Fibroblast of lung (primary cell): ENCODE results near the gene CSF1R. TPM values are rescaled to one million over a fixed set of nuclear protein-coding genes. Genes with fewer than 3 reads are reported as not detected.

Source experiments
- DNase-seq, 2 donors: peaks; one replicate each; pipeline versions ENCODE4 v3.0.0 to v3.0.0-alpha.2; 2010; ENCODE audit warnings: low read depth in 2 of 2
- H2AFZ ChIP-seq: 2 replicates; pipeline ENCODE4 v1.5.1; 2012; ENCODE audit warnings: low read length, control low read depth, inconsistent platforms
- H3K27ac ChIP-seq: 2 replicates; pipeline ENCODE4 v1.5.1; 2011; ENCODE audit warnings: low read length, control low read depth; ENCODE audit not compliant: insufficient read depth
- H3K27me3 ChIP-seq: 2 replicates; pipeline ENCODE4 v1.5.1; 2011; ENCODE audit warnings: mild to moderate bottlenecking, low read length; ENCODE audit not compliant: control insufficient read depth, insufficient read depth
- H3K36me3 ChIP-seq: 2 replicates; pipeline ENCODE4 v1.5.1; 2011; ENCODE audit warnings: low read length; ENCODE audit not compliant: control insufficient read depth, insufficient read depth
- H3K4me1 ChIP-seq: 2 replicates; pipeline ENCODE4 v1.5.1; 2011; ENCODE audit warnings: low read length; ENCODE audit not compliant: control insufficient read depth, insufficient read depth; ENCODE audit errors: extremely low read depth
- H3K4me2 ChIP-seq: 2 replicates; pipeline ENCODE4 v1.5.1; 2011; ENCODE audit warnings: low read length, control low read depth; ENCODE audit not compliant: insufficient read depth; ENCODE audit errors: extremely low read depth
- H3K4me3 ChIP-seq, 4 experiments: fragments of 200-600 bp in 1 of 4; sonication (generic) in 1 of 4; replicated peaks in 1 of 4; 2 replicates each; pipeline ENCODE4 v1.5.1; 2011 to 2016; ENCODE audit warnings: low read length in 4 of 4, low read depth in 3 of 4, mild to moderate bottlenecking in 3 of 4, control low read depth in 2 of 4, inconsistent platforms in 1 of 4, mixed read lengths in 1 of 4; ENCODE audit not compliant: insufficient read depth in 1 of 4; ENCODE audit errors: control extremely low read depth in 1 of 4
- H3K79me2 ChIP-seq: 2 replicates; pipeline ENCODE4 v1.5.1; 2012; ENCODE audit warnings: mild to moderate bottlenecking, low read length, inconsistent platforms; ENCODE audit not compliant: control insufficient read depth, insufficient read depth
- H3K9ac ChIP-seq: 2 replicates; pipeline ENCODE4 v1.5.1; 2011; ENCODE audit warnings: mild to moderate bottlenecking, low read length, control low read depth; ENCODE audit not compliant: insufficient read depth
- H3K9me3 ChIP-seq: 2 replicates; pipeline ENCODE4 v1.5.1; 2012; ENCODE audit warnings: low read depth, low read length; ENCODE audit not compliant: control insufficient read depth, insufficient read depth
- H4K20me1 ChIP-seq: 2 replicates; pipeline ENCODE4 v1.5.1; 2011; ENCODE audit warnings: low read length; ENCODE audit not compliant: control insufficient read depth, insufficient read depth; ENCODE audit errors: extremely low read depth
- CTCF ChIP-seq, 2 donors: IDR thresholded peaks in 1 of 2; conservative IDR thresholded peaks in 1 of 2; 1 replicate in 1 of 2; 2 replicates in 1 of 2; pipeline ENCODE4 v1.5.1; 2011 to 2012; ENCODE audit warnings: low read length in 2 of 2, control low read depth in 1 of 2, inconsistent platforms in 1 of 2, low read depth in 1 of 2, mild to moderate bottlenecking in 1 of 2
- EZH2 ChIP-seq: IDR thresholded peaks from 2 replicates; pipeline ENCODE4 v1.5.1; 2012; ENCODE audit warnings: low read length, control low read depth, mild to moderate bottlenecking; ENCODE audit errors: missing control alignments
- polyA plus RNA-seq, 2 donors: library from polyadenylated mRNA; depleted of rRNA in 1 of 2; stranded (reverse) in 1 of 2; unstranded in 1 of 2; fragments of >200 nt; gene quantifications; 2 replicates each; pipeline ENCODE4 v1.2.1, GENCODE V29; 2011 to 2012; ENCODE audit warnings: missing spikeins in 1 of 2
- total RNA-seq: library from RNA; depleted of rRNA; stranded (reverse); fragments of >200 nt; gene quantifications from 2 replicates; pipeline ENCODE4 v1.2.1, GENCODE V29; 2014

The CSF1R gene
- total and polyA plus RNA-seq, 2 donors (not counting 1 experiment from before 2014, with no cell fraction given): 0.07 TPM; not detected in 1

- H3K9me3 ChIP-seq: no peaks in the 10 kb centered on the region
- H3K9ac ChIP-seq: no peak overlapping the region
- peak overlapping the region; percentile 46 for H3K27ac ChIP-seq
- no peak for TF ChIP-seq CTCF (conservative IDR thresholded peaks at IDR 0.05 in 1 of 2, IDR thresholded peaks at IDR 0.05 in 1 of 2; ENCODE audit: low read depth in 1 of 2, low read length in 2 of 2)
- no peak for TF ChIP-seq EZH2
- no peaks in the 10 kb centered on the region for H3K27me3 ChIP-seq
- H3K4me2 ChIP-seq: no peak overlapping the region
- no peak overlapping the region for H2AFZ ChIP-seq
- H3K36me3 ChIP-seq: peaks cover 58% of the 10 kb centered on the region
- no peak overlapping the region for H3K4me3 ChIP-seq
- DNase-seq: no peak
- H3K4me1 ChIP-seq: peaks cover 38% of the 10 kb centered on the region
- no peaks in the 10 kb centered on the region for H4K20me1 ChIP-seq
- peaks cover 21% of the 10 kb centered on the region for H3K79me2 ChIP-seq
Measured at GRCh38 chr5:150129454-150129812, 43.1 kb upstream of the CSF1R start.

GRCh38 chr5:150126921-150127265 lies 40.5 kb upstream of the CSF1R start:
- Histone ChIP-seq H3K27ac (no peak overlapping the region), H3K9ac (no peak overlapping the region), H3K36me3 (peaks cover 66% of the 10 kb centered on the region), H2AFZ (no peak overlapping the region), H3K4me3 (no peak overlapping the region), H3K4me1 (peaks cover 20% of the 10 kb centered on the region), H3K4me2 (no peak overlapping the region), H4K20me1 (no peaks in the 10 kb centered on the region), H3K27me3 (no peaks in the 10 kb centered on the region), H3K9me3 (no peaks in the 10 kb centered on the region), H3K79me2 (peaks cover 11% of the 10 kb centered on the region)
- DNase-seq: no peak
- no peak for TF ChIP-seq CTCF (conservative IDR thresholded peaks at IDR 0.05 in 1 of 2, IDR thresholded peaks at IDR 0.05 in 1 of 2; ENCODE audit: low read depth in 1 of 2, low read length in 2 of 2)
- no peak for TF ChIP-seq EZH2

GRCh38 chr5:150126199-150126920 lies 40.0 kb upstream of the CSF1R start:
- Histone ChIP-seq H3K27ac (no peak overlapping the region), H3K27me3 (no peaks in the 10 kb centered on the region), H3K36me3 (peaks cover 66% of the 10 kb centered on the region), H3K9ac (no peak overlapping the region), H3K9me3 (no peaks in the 10 kb centered on the region), H3K4me3 (no peak overlapping the region), H3K4me1 (peaks cover 16% of the 10 kb centered on the region), H3K79me2 (peaks cover 11% of the 10 kb centered on the region), H3K4me2 (no peak overlapping the region), H2AFZ (no peak overlapping the region), H4K20me1 (no peaks in the 10 kb centered on the region)
- TF ChIP-seq EZH2 (no peak), CTCF (conservative IDR thresholded peaks at IDR 0.05 in 1 of 2, IDR thresholded peaks at IDR 0.05 in 1 of 2; ENCODE audit: low read depth in 1 of 2, low read length in 2 of 2) (no peak)
- DNase-seq: no peak
